HepG2 (cell line): ENCODE measurements around the gene DLL1. TPM values are rescaled to one million over a fixed set of nuclear protein-coding genes. Genes with fewer than 3 reads are reported as not detected.

Experiments
- ELF4 ChIP-seq: sonication (generic); formaldehyde crosslinking; IDR thresholded peaks from 2 replicates; pipeline ENCODE4 v1.5.0; 2020; ENCODE audit warnings: missing genetic modification reagents, mild to moderate bottlenecking, moderate library complexity, borderline replicate concordance
- FOXJ3 ChIP-seq: sonication (generic); formaldehyde crosslinking; IDR thresholded peaks from 2 replicates; pipeline ENCODE4 v1.4.0; 2020; ENCODE audit warnings: missing genetic modification reagents, mild to moderate bottlenecking, borderline replicate concordance
- GATA4 ChIP-seq: sonication (generic); IDR thresholded peaks from 2 replicates; pipeline ENCODE4 v1.6.1; 2016; ENCODE audit warnings: antibody characterized with exemption, low read depth, borderline replicate concordance
- KLF13 ChIP-seq: sonication (generic); formaldehyde crosslinking; IDR thresholded peaks from 2 replicates; pipeline ENCODE4 v1.4.0; 2020; ENCODE audit warnings: mild to moderate bottlenecking, missing genetic modification reagents
- MTF2 ChIP-seq: sonication (generic); formaldehyde crosslinking; IDR thresholded peaks from 2 replicates; pipeline ENCODE4 v1.5.0; 2020; ENCODE audit warnings: missing genetic modification reagents, borderline replicate concordance
- POLR2AphosphoS5 ChIP-seq: IDR thresholded peaks from 2 replicates; pipeline ENCODE4 v1.6.1; 2012; ENCODE audit warnings: low read depth, low read length
- ZNF143 ChIP-seq: sonication (generic); formaldehyde crosslinking; IDR thresholded peaks from 2 replicates; pipeline ENCODE4 v1.4.0; 2020; ENCODE audit warnings: missing genetic modification reagents
- ZNF326 ChIP-seq: sonication (generic); formaldehyde crosslinking; IDR thresholded peaks from 2 replicates; pipeline ENCODE4 v1.4.0; 2020; ENCODE audit warnings: missing genetic modification reagents, borderline replicate concordance
- ZNF333 ChIP-seq: sonication (generic); formaldehyde crosslinking; IDR thresholded peaks from 2 replicates; pipeline ENCODE4 v1.4.0; 2020; ENCODE audit warnings: mild to moderate bottlenecking, missing genetic modification reagents, borderline replicate concordance
- ZNF451 ChIP-seq: sonication (generic); formaldehyde crosslinking; IDR thresholded peaks from 2 replicates; pipeline ENCODE4 v1.5.0; 2020; ENCODE audit warnings: mild to moderate bottlenecking, missing genetic modification reagents
- polyA plus RNA-seq, 8 experiments: library from polyadenylated mRNA; depleted of rRNA in 3 of 8; stranded (reverse) in 7 of 8; unstranded in 1 of 8; fragments of >200 nt; fragmentation: Illumina TruSeq in 4 of 8; extraction: Trizol in 4 of 8; gene quantifications; 2 replicates each; pipeline versions ENCODE4 v1.2.1 to v1.2.3, GENCODE V29; 2011 to 2016; ENCODE audit warnings: low read depth in 4 of 8, missing spikeins in 1 of 8, mixed read lengths in 1 of 8; ENCODE audit not compliant: insufficient read depth in 1 of 8
- total RNA-seq, 5 experiments: library from RNA; depleted of rRNA; stranded (reverse); fragments of >200 nt; fragmentation: Illumina TruSeq; extraction: Trizol; gene quantifications; 2 replicates each; pipeline ENCODE4 v1.2.3, GENCODE V29; 2016; ENCODE audit warnings: low read depth in 1 of 5
- TF ChIP-seq, protein P1 (sequence below): sonication (generic); formaldehyde crosslinking; IDR thresholded peaks from 2 replicates; pipeline ENCODE4; 2020; ENCODE audit warnings: missing genetic modification reagents, mild to moderate bottlenecking, borderline replicate concordance
- TF ChIP-seq, protein P2 (sequence below): sonication (generic); formaldehyde crosslinking; IDR thresholded peaks from 2 replicates; pipeline ENCODE4 v1.8.0; 2023; ENCODE audit warnings: mild to moderate bottlenecking, missing genetic modification reagents
- TF ChIP-seq, protein P3 (sequence below): sonication (generic); formaldehyde crosslinking; IDR thresholded peaks from 2 replicates; pipeline ENCODE4 v1.8.1; 2022; ENCODE audit warnings: low read depth, mild to moderate bottlenecking, missing genetic modification reagents
- TF ChIP-seq, protein P4 (sequence below): sonication (generic); formaldehyde crosslinking; IDR thresholded peaks from 2 replicates; pipeline ENCODE4 v1.4.0; 2020; ENCODE audit warnings: mild to moderate bottlenecking, missing genetic modification reagents
- TF ChIP-seq, protein P5 (sequence below): sonication (generic); formaldehyde crosslinking; IDR thresholded peaks from 2 replicates; pipeline ENCODE4 v1.8.0; 2022; ENCODE audit warnings: mild to moderate bottlenecking, missing genetic modification reagents; ENCODE audit not compliant: insufficient replicate concordance

Gene DLL1
- total and polyA plus RNA-seq, 2 of the 13 experiments (the other 11 are each of a cell fraction or from before 2014, with no cell fraction given), result not detected

DNA sequence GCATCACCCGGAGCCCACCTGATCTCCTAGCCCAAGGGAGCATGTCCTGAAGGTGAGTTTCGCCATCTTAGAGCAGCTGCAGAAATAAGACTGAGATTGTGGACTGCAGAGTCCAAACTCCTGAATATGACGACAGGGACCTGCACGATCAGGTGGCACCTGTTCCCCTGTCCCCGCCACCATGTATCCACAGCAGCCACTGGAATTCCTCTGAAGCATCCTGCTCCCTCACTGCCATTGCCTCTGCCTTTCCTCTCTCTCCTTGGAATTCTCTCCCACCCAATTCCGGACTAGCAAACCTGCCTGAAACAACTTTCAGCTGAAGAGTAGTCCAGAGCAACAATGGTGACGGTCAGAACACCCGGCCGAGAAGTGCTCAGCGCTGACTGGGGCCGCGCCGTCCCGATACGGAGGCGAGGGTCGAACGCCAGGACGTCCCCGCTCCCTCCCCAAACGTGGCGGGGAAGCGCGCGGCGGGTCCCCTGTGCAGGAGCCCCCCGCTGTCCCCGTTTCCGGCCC lies 15.0 kb upstream of the DLL1 start (continued):
- TF ChIP-seq, protein P1, sequence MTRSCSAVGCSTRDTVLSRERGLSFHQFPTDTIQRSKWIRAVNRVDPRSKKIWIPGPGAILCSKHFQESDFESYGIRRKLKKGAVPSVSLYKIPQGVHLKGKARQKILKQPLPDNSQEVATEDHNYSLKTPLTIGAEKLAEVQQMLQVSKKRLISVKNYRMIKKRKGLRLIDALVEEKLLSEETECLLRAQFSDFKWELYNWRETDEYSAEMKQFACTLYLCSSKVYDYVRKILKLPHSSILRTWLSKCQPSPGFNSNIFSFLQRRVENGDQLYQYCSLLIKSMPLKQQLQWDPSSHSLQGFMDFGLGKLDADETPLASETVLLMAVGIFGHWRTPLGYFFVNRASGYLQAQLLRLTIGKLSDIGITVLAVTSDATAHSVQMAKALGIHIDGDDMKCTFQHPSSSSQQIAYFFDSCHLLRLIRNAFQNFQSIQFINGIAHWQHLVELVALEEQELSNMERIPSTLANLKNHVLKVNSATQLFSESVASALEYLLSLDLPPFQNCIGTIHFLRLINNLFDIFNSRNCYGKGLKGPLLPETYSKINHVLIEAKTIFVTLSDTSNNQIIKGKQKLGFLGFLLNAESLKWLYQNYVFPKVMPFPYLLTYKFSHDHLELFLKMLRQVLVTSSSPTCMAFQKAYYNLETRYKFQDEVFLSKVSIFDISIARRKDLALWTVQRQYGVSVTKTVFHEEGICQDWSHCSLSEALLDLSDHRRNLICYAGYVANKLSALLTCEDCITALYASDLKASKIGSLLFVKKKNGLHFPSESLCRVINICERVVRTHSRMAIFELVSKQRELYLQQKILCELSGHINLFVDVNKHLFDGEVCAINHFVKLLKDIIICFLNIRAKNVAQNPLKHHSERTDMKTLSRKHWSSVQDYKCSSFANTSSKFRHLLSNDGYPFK (CRISPR knock-in tag), result no peak
- TF ChIP-seq, protein P2, sequence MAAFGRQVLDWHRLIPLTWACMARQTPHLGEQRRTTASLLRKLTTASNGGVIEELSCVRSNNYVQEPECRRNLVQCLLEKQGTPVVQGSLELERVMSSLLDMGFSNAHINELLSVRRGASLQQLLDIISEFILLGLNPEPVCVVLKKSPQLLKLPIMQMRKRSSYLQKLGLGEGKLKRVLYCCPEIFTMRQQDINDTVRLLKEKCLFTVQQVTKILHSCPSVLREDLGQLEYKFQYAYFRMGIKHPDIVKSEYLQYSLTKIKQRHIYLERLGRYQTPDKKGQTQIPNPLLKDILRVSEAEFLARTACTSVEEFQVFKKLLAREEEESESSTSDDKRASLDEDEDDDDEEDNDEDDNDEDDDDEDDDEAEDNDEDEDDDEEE, result 0 out of 2 replicates have a peak, but pooled peaks have one; percentile 49
- 0 out of 2 replicates have a peak, but pooled peaks have one; percentile 22 for TF ChIP-seq FOXJ3 (CRISPR knock-in tag)
- TF ChIP-seq ZNF451 (CRISPR knock-in tag), result no peak
- TF ChIP-seq, protein P3, sequence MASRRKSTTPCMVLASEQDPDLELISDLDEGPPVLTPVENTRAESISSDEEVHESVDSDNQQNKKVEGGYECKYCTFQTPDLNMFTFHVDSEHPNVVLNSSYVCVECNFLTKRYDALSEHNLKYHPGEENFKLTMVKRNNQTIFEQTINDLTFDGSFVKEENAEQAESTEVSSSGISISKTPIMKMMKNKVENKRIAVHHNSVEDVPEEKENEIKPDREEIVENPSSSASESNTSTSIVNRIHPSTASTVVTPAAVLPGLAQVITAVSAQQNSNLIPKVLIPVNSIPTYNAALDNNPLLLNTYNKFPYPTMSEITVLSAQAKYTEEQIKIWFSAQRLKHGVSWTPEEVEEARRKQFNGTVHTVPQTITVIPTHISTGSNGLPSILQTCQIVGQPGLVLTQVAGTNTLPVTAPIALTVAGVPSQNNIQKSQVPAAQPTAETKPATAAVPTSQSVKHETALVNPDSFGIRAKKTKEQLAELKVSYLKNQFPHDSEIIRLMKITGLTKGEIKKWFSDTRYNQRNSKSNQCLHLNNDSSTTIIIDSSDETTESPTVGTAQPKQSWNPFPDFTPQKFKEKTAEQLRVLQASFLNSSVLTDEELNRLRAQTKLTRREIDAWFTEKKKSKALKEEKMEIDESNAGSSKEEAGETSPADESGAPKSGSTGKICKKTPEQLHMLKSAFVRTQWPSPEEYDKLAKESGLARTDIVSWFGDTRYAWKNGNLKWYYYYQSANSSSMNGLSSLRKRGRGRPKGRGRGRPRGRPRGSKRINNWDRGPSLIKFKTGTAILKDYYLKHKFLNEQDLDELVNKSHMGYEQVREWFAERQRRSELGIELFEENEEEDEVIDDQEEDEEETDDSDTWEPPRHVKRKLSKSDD (CRISPR knock-in tag), result 0 out of 2 replicates have a peak, but pooled peaks have one; percentile 18
- TF ChIP-seq ZNF143, result no peak; the same call in 1 of the 2 replicates
- no peak for TF ChIP-seq ZNF333 (CRISPR knock-in tag)
- no peak for TF ChIP-seq ELF4
- TF ChIP-seq POLR2AphosphoS5, result no peak
- peak; percentile 53 for TF ChIP-seq MTF2
- TF ChIP-seq, protein P4, sequence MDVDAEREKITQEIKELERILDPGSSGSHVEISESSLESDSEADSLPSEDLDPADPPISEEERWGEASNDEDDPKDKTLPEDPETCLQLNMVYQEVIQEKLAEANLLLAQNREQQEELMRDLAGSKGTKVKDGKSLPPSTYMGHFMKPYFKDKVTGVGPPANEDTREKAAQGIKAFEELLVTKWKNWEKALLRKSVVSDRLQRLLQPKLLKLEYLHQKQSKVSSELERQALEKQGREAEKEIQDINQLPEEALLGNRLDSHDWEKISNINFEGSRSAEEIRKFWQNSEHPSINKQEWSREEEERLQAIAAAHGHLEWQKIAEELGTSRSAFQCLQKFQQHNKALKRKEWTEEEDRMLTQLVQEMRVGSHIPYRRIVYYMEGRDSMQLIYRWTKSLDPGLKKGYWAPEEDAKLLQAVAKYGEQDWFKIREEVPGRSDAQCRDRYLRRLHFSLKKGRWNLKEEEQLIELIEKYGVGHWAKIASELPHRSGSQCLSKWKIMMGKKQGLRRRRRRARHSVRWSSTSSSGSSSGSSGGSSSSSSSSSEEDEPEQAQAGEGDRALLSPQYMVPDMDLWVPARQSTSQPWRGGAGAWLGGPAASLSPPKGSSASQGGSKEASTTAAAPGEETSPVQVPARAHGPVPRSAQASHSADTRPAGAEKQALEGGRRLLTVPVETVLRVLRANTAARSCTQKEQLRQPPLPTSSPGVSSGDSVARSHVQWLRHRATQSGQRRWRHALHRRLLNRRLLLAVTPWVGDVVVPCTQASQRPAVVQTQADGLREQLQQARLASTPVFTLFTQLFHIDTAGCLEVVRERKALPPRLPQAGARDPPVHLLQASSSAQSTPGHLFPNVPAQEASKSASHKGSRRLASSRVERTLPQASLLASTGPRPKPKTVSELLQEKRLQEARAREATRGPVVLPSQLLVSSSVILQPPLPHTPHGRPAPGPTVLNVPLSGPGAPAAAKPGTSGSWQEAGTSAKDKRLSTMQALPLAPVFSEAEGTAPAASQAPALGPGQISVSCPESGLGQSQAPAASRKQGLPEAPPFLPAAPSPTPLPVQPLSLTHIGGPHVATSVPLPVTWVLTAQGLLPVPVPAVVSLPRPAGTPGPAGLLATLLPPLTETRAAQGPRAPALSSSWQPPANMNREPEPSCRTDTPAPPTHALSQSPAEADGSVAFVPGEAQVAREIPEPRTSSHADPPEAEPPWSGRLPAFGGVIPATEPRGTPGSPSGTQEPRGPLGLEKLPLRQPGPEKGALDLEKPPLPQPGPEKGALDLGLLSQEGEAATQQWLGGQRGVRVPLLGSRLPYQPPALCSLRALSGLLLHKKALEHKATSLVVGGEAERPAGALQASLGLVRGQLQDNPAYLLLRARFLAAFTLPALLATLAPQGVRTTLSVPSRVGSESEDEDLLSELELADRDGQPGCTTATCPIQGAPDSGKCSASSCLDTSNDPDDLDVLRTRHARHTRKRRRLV (CRISPR knock-in tag), result no peak
- TF ChIP-seq KLF13 (CRISPR knock-in tag), result no peak
- TF ChIP-seq, protein P5, sequence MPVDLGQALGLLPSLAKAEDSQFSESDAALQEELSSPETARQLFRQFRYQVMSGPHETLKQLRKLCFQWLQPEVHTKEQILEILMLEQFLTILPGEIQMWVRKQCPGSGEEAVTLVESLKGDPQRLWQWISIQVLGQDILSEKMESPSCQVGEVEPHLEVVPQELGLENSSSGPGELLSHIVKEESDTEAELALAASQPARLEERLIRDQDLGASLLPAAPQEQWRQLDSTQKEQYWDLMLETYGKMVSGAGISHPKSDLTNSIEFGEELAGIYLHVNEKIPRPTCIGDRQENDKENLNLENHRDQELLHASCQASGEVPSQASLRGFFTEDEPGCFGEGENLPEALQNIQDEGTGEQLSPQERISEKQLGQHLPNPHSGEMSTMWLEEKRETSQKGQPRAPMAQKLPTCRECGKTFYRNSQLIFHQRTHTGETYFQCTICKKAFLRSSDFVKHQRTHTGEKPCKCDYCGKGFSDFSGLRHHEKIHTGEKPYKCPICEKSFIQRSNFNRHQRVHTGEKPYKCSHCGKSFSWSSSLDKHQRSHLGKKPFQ (CRISPR knock-in tag), result no peak
- no peak for TF ChIP-seq ZNF326 (CRISPR knock-in tag)
- no peak for TF ChIP-seq GATA4
